Mucosa of gallbladder (tissue), 1 donor: ENCODE results near the gene ACKR2. TPM values are rescaled to one million over a fixed set of nuclear protein-coding genes. Genes with fewer than 3 reads are reported as not detected.

Experiments
- total RNA-seq: library from RNA; stranded (reverse); gene quantifications from one replicate; pipeline ENCODE4 v1.2.1, GENCODE V29; 2021
- donor health status: DM: no; HTN: no; CAD: no.

The ACKR2 gene
- total RNA-seq, 1 donor from 2014 or later = 5.0 TPM

Other genes with a start within 250 kb of the ACKR2 start
- 37.0 TPM for gene SEC22C, start 227.5 kb upstream of the ACKR2 start, total RNA-seq
- 20.3 TPM for gene SS18L2, start 218.6 kb upstream of the ACKR2 start, total RNA-seq
- 55.5 TPM for gene NKTR, start 208.8 kb upstream of the ACKR2 start, total RNA-seq
- gene ZBTB47, start 155.7 kb upstream of the ACKR2 start, total RNA-seq = 41.2 TPM
- gene KLHL40, start 123.9 kb upstream of the ACKR2 start, total RNA-seq = not detected
- gene HHATL, start 106.6 kb upstream of the ACKR2 start, total RNA-seq = 0.35 TPM
- gene CCDC13, start 36.2 kb upstream of the ACKR2 start, total RNA-seq = 1.4 TPM
- gene HIGD1A, start 5.0 kb upstream of the ACKR2 start, total RNA-seq = 96.7 TPM
- 2.8 TPM for gene CYP8B1, start 66.4 kb downstream of the ACKR2 start, total RNA-seq
- 8.6 TPM for gene ZNF662, start 96.7 kb downstream of the ACKR2 start, total RNA-seq
- 19.2 TPM for gene GASK1A, start 169.9 kb downstream of the ACKR2 start, total RNA-seq